ENCODE data around the gene MORN1.

Gene MORN1

GRCh38 chr1:2407991-2408275, 16.6 kb upstream of the MORN1 start:
- Histone ChIP-seq H3K4me1 (peaks cover 0 to 10% (median 9%) of the 10 kb centered on the region in 4 donors), H3K27ac (no peak overlapping the region), H3K27me3 (no peaks in the 10 kb centered on the region), H3K9me3 (no peaks in the 10 kb centered on the region), H3K4me3 (no peak overlapping the region), H3K36me3 (peaks cover 27 to 73% (median 64%) of the 10 kb centered on the region in 3 donors)
- DNase-seq: no peak
- no peak for TF ChIP-seq CTCF (IDR thresholded peaks at IDR 0.05)
- intact Hi-C loops (cut with DNase I; ENCODE audit: low total_unique reads): no loop called here

GRCh38 chr1:2407166-2407990, 16.0 kb upstream of the MORN1 start:
- no peak for TF ChIP-seq CTCF (IDR thresholded peaks at IDR 0.05)
- H3K27me3 ChIP-seq: no peaks in the 10 kb centered on the region
- H3K9me3 ChIP-seq: no peaks in the 10 kb centered on the region
- peaks cover 0 to 10% (median 8%) of the 10 kb centered on the region in 4 donors for H3K4me1 ChIP-seq
- DNase-seq: no peak
- H3K27ac ChIP-seq: no peak overlapping the region
- H3K4me3 ChIP-seq: no peak overlapping the region
- H3K36me3 ChIP-seq: peaks cover 31 to 78% (median 70%) of the 10 kb centered on the region in 3 donors
- intact Hi-C loops (cut with DNase I; ENCODE audit: low total_unique reads): no loop called here

GRCh38 chr1:2406451-2407041, 15.2 kb upstream of the MORN1 start:
- DNase-seq: no peak
- Histone ChIP-seq H3K27me3 (no peaks in the 10 kb centered on the region), H3K4me3 (no peak overlapping the region), H3K36me3 (peaks cover 39 to 87% (median 78%) of the 10 kb centered on the region in 3 donors), H3K27ac (no peak overlapping the region), H3K4me1 (peaks cover 0 to 3% (median 2%) of the 10 kb centered on the region in 4 donors), H3K9me3 (no peaks in the 10 kb centered on the region)
- TF ChIP-seq CTCF (IDR thresholded peaks at IDR 0.05): no peak
- intact Hi-C loops (cut with DNase I; ENCODE audit: low total_unique reads): no loop called here

GRCh38 chr1:2405588-2406295, 14.4 kb upstream of the MORN1 start:
- no peak for DNase-seq
- Histone ChIP-seq H3K4me1 (no peaks in the 10 kb centered on the region), H3K9me3 (no peaks in the 10 kb centered on the region), H3K27ac (no peak overlapping the region), H3K36me3 (peaks cover 44 to 95% (median 84%) of the 10 kb centered on the region in 3 donors), H3K27me3 (no peaks in the 10 kb centered on the region), H3K4me3 (no peak overlapping the region)
- TF ChIP-seq CTCF (IDR thresholded peaks at IDR 0.05): no peak
- intact Hi-C loops (cut with DNase I; ENCODE audit: low total_unique reads): no loop called here

GRCh38 chr1:2404890-2405511, 13.6 kb upstream of the MORN1 start:
- no peaks in the 10 kb centered on the region for H3K9me3 ChIP-seq
- H3K36me3 ChIP-seq: peaks cover 52 to 100% (median 87%) of the 10 kb centered on the region in 3 donors
- no peaks in the 10 kb centered on the region for H3K4me1 ChIP-seq
- TF ChIP-seq CTCF (IDR thresholded peaks at IDR 0.05): no peak
- H3K4me3 ChIP-seq: no peak overlapping the region
- DNase-seq: no peak
- intact Hi-C loops (cut with DNase I; ENCODE audit: low total_unique reads): no loop called here
- no peaks in the 10 kb centered on the region for H3K27me3 ChIP-seq
- no peak overlapping the region for H3K27ac ChIP-seq
